Hepatocyte (in vitro differentiated cells): ENCODE data around the gene CDC5L.

Experiments
- CTCF ChIP-seq: fragments of 200-600 bp; sonication (generic); IDR thresholded peaks from 2 replicates; pipeline ENCODE4 v1.5.1; 2016; ENCODE audit warnings: antibody characterized with exemption, mild to moderate bottlenecking; ENCODE audit not compliant: poor library complexity
- EZH2 ChIP-seq: fragments of 200-600 bp; sonication (generic); IDR thresholded peaks from 2 replicates; pipeline ENCODE4 v1.6.1; 2016; ENCODE audit warnings: antibody characterized with exemption, mild to moderate bottlenecking, borderline replicate concordance

- TF ChIP-seq EZH2: no peak
- TF ChIP-seq CTCF: no peak
These were observed 34.2 kb upstream of the CDC5L start for GRCh38 chr6:44353336-44353735.
